MM.1S (cell line): Measurements from ENCODE around the gene EXOC3.

Experiments used
- DNase-seq: peaks from one replicate; pipeline ENCODE4 v3.0.0-alpha.2; 2015
- H2AFZ ChIP-seq: fragments of 300-600 bp; sonication (generic); 2 replicates; pipeline ENCODE4 v1.6.0; 2016; ENCODE audit warnings: antibody characterized with exemption, low read length
- H3F3A ChIP-seq: fragments of 300-600 bp; sonication (generic); 2 replicates; pipeline ENCODE4 v1.6.1; 2016; ENCODE audit warnings: mild to moderate bottlenecking, antibody characterized with exemption, low read length, moderate library complexity, mixed read lengths; ENCODE audit not compliant: insufficient read depth
- H3K27ac ChIP-seq: fragments of 300-600 bp; sonication (generic); 2 replicates; pipeline ENCODE4 v1.5.1; 2016; ENCODE audit warnings: mild to moderate bottlenecking, low read length
- H3K27me3 ChIP-seq: fragments of 300-600 bp; sonication (generic); replicated peaks from 2 replicates; pipeline ENCODE4 v1.6.0; 2016; ENCODE audit warnings: low read length; ENCODE audit not compliant: insufficient read depth
- H3K36me3 ChIP-seq: fragments of 300-600 bp; sonication (generic); replicated peaks from 2 replicates; pipeline ENCODE4 v1.6.1; 2016; ENCODE audit warnings: mild to moderate bottlenecking, low read length, mixed read lengths; ENCODE audit not compliant: insufficient read depth
- H3K4me1 ChIP-seq: fragments of 300-600 bp; sonication (generic); 2 replicates; pipeline ENCODE4 v1.6.1; 2016; ENCODE audit warnings: low read length, mixed read lengths
- H3K4me2 ChIP-seq: fragments of 300-600 bp; sonication (generic); 2 replicates; pipeline ENCODE4 v1.6.0; 2016; ENCODE audit warnings: low read depth, low read length
- H3K4me3 ChIP-seq: fragments of 300-600 bp; sonication (generic); 2 replicates; pipeline ENCODE4 v1.5.1; 2016; ENCODE audit warnings: low read length, mixed read lengths
- H3K79me2 ChIP-seq: fragments of 300-600 bp; sonication (generic); 2 replicates; pipeline ENCODE4 v1.6.1; 2016; ENCODE audit warnings: mixed run types, low read length, mixed read lengths
- H3K9ac ChIP-seq: fragments of 300-600 bp; sonication (generic); 2 replicates; pipeline ENCODE4 v1.6.1; 2016; ENCODE audit warnings: low read length, mixed read lengths
- H3K9me2 ChIP-seq: fragments of 300-600 bp; sonication (generic); replicated peaks from 2 replicates; pipeline ENCODE4 v1.6.1; 2016; ENCODE audit warnings: mild to moderate bottlenecking, low read length, mixed read lengths; ENCODE audit not compliant: insufficient read depth
- H3K9me3 ChIP-seq: fragments of 300-600 bp; sonication (generic); replicated peaks from 2 replicates; pipeline ENCODE4 v1.6.1; 2016; ENCODE audit warnings: mild to moderate bottlenecking, low read length, mixed read lengths; ENCODE audit not compliant: insufficient read depth
- H4K20me1 ChIP-seq: fragments of 300-600 bp; sonication (generic); 2 replicates; pipeline ENCODE4 v1.6.1; 2016; ENCODE audit warnings: mild to moderate bottlenecking, low read length, moderate library complexity, mixed read lengths; ENCODE audit not compliant: insufficient read depth
- EZH2 ChIP-seq: fragments of 300-600 bp; sonication (generic); optimal IDR thresholded peaks from 2 replicates; pipeline ENCODE3; 2017; ENCODE audit warnings: low read depth, mild to moderate bottlenecking, antibody characterized with exemption, low read length, mixed read lengths
- EZH2phosphoT487 ChIP-seq: fragments of 300-600 bp; sonication (generic); IDR thresholded peaks from 2 replicates; pipeline ENCODE4 v1.6.1; 2018; ENCODE audit warnings: antibody characterized with exemption, low read length
- TF ChIP-seq, protein P1 (sequence below): fragments of 300-600 bp; sonication (generic); IDR thresholded peaks from 2 replicates; pipeline ENCODE4 v1.5.1; 2016; ENCODE audit warnings: antibody characterized with exemption, low read length, mixed read lengths

Gene EXOC3

DNA sequence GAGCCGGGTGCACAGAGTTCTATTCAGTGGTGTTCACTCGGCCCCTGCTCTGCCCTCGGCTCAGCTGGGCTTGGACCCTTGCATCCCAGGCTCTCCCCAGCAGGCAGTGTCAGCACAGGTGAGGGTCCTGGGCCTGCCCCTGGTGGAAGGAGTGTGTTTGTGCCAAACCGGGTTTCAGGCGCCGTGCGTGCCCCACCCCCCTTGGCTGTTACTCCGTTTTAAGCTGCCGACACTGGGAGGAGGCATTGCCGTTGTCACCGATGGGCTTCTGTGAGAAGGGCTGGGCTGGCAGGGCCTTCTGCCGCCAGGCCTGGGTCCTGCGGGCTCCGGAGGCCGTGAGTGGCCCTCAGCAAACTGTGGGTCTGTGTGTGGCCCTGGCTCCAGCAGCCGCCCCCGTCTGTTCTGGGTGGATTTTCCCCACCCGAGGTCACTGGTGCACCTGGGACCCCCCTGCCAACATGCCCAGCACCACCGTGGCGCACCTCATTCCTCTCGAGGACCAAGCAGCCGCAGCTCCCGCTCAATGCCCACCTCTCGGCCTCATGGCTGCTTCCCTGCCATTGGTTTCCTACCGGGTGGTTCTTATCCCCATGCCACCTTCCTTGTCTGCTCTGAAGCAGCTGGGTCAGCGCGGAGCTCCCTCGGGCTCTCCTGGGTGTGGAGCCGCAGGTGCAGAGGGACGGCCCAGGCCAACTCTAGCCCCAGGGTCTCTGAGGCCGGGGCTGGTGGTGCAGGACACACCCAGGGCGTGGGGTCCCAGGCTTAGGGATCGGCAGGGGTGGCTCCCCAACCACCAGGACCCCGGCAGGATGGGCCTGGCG is 44.3 kb upstream of the EXOC3 start:
- no peak for TF ChIP-seq EZH2phosphoT487
- TF ChIP-seq, protein P1, sequence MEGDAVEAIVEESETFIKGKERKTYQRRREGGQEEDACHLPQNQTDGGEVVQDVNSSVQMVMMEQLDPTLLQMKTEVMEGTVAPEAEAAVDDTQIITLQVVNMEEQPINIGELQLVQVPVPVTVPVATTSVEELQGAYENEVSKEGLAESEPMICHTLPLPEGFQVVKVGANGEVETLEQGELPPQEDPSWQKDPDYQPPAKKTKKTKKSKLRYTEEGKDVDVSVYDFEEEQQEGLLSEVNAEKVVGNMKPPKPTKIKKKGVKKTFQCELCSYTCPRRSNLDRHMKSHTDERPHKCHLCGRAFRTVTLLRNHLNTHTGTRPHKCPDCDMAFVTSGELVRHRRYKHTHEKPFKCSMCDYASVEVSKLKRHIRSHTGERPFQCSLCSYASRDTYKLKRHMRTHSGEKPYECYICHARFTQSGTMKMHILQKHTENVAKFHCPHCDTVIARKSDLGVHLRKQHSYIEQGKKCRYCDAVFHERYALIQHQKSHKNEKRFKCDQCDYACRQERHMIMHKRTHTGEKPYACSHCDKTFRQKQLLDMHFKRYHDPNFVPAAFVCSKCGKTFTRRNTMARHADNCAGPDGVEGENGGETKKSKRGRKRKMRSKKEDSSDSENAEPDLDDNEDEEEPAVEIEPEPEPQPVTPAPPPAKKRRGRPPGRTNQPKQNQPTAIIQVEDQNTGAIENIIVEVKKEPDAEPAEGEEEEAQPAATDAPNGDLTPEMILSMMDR = no peak
- no peak overlapping the region for H3K4me3 ChIP-seq
- H3K4me1 ChIP-seq = no peaks in the 10 kb centered on the region
- peaks cover 34% of the 10 kb centered on the region for H3K27me3 ChIP-seq
- no peaks in the 10 kb centered on the region for H4K20me1 ChIP-seq
- H3K4me2 ChIP-seq = no peak overlapping the region
- no peak overlapping the region for H2AFZ ChIP-seq
- H3F3A ChIP-seq = no peaks in the 10 kb centered on the region
- no peaks in the 10 kb centered on the region for H3K36me3 ChIP-seq
- no peak overlapping the region for H3K27ac ChIP-seq
- no peaks in the 10 kb centered on the region for H3K9me2 ChIP-seq
- DNase-seq = no peak
- no peaks in the 10 kb centered on the region for H3K79me2 ChIP-seq
- H3K9ac ChIP-seq = no peak overlapping the region
- H3K9me3 ChIP-seq = no peaks in the 10 kb centered on the region

DNA sequence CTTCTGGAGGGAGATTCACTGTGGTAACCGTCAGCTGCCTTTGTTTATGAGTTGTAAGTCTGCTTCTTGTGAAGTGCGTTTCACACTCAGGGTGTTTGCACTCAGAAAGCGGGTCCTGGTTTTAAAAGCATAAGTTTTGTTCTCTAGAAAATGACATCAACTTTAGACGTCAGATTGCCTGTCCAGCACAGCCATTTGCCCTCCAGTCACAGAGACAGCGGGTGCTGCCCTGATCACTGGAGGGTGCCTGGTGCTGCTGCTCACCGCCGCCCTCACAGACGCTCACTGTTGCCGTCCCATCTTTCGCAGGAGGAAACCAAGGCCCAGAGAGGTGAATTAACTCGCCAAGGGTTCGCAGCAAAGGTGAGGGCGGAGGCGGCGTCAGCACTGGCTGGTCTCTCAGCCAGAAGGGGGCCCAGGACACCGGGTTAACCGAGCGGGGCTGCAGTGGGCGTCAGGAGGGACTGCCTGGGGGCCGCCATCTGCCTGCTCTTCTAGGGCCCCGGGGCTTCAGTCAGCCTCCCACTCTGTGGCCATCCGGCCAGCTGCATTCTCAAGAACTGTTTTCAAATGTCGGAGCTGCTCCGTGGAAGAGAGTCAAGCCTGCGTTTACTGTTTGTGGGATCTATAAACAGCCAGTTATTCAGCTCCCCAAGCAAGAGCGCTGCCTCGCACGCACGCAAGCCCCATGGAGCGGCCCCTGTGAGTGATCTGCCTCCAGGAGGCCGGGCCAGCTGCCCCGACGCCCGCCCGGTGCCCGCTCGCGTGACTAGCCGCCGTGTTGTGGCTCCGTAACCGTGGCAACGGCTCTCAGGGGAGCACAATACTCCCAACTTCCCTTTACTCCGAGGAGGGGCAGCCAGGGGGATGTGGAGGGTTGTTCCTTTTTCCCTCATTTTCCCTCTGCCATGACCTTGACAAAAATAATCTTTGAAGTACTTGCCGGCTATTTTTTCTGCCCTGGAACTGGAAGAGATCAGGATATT is 43.4 kb upstream of the EXOC3 start:
- TF ChIP-seq, protein P1 = no peak
- TF ChIP-seq EZH2 (no peak), EZH2phosphoT487 (no peak)
- H3K27me3 ChIP-seq = peaks cover 43% of the 10 kb centered on the region
- H3K9me2 ChIP-seq = no peaks in the 10 kb centered on the region
- no peaks in the 10 kb centered on the region for H4K20me1 ChIP-seq
- no peaks in the 10 kb centered on the region for H3K79me2 ChIP-seq
- H3K27ac ChIP-seq = no peak overlapping the region
- DNase-seq = peak; percentile 24
- H3K4me3 ChIP-seq = no peak overlapping the region; the same call in 1 of the 2 replicates
- no peaks in the 10 kb centered on the region for H3K36me3 ChIP-seq
- no peak overlapping the region for H3K9ac ChIP-seq
- H3K4me1 ChIP-seq = no peaks in the 10 kb centered on the region
- H2AFZ ChIP-seq = 0 out of 2 replicates have a peak overlapping the region, but pooled peaks have one; percentile 15
- H3F3A ChIP-seq = no peaks in the 10 kb centered on the region
- H3K9me3 ChIP-seq = no peaks in the 10 kb centered on the region
- H3K4me2 ChIP-seq = peak overlapping the region; percentile 40; the same call in 1 of the 2 replicates

- 0 out of 2 replicates have a peak overlapping the region, but pooled peaks have one; percentile 15 for H2AFZ ChIP-seq
- H3K4me1 ChIP-seq = no peaks in the 10 kb centered on the region
- no peak overlapping the region for H3K9ac ChIP-seq
- H3K79me2 ChIP-seq = no peaks in the 10 kb centered on the region
- no peak overlapping the region; the same call in 1 of the 2 replicates for H3K4me3 ChIP-seq
- peak overlapping the region; percentile 40; the same call in 1 of the 2 replicates for H3K4me2 ChIP-seq
- no peaks in the 10 kb centered on the region for H4K20me1 ChIP-seq
- no peaks in the 10 kb centered on the region for H3K36me3 ChIP-seq
- H3K9me3 ChIP-seq = no peaks in the 10 kb centered on the region
- H3K9me2 ChIP-seq = no peaks in the 10 kb centered on the region
- no peak for DNase-seq
- TF ChIP-seq, protein P1 = no peak
- no peaks in the 10 kb centered on the region for H3F3A ChIP-seq
- peaks cover 52% of the 10 kb centered on the region for H3K27me3 ChIP-seq
- H3K27ac ChIP-seq = no peak overlapping the region
These were observed 42.5 kb upstream of the EXOC3 start for GRCh38 chr5:400282-401145.
